Spleen (tissue), 11 donors: Measurements from ENCODE around the gene ZNF655. TPM values are rescaled to one million over a fixed set of nuclear protein-coding genes. Genes with fewer than 3 reads are reported as not detected.

Source experiments
- DNase-seq: peaks from one replicate; pipeline ENCODE4 v3.0.0-alpha.2; 2020
- H3K27ac ChIP-seq, 8 donors: fragments of 200-600 bp; sonication (generic) in 7 of 8; 1 replicate in 4 of 8; 2 replicates in 4 of 8; pipeline versions ENCODE4 v1.5.0 to v1.8.0; 2016 to 2021; ENCODE audit warnings: inconsistent platforms in 4 of 8, mild to moderate bottlenecking in 4 of 8, moderate library complexity in 1 of 8
- H3K27me3 ChIP-seq, 7 donors: fragments of 200-600 bp; sonication (generic) in 6 of 7; replicated peaks in 1 of 7; 1 replicate in 4 of 7; 2 replicates in 3 of 7; pipeline versions ENCODE4 v1.5.0 to v1.8.0; 2016 to 2021; ENCODE audit warnings: inconsistent platforms in 3 of 7, mild to moderate bottlenecking in 1 of 7
- H3K36me3 ChIP-seq, 6 donors: fragments of 200-600 bp; sonication (generic) in 5 of 6; 1 replicate in 4 of 6; 2 replicates in 2 of 6; pipeline versions ENCODE4 v1.5.0 to v1.8.0; 2016 to 2021; ENCODE audit warnings: inconsistent platforms in 2 of 6
- H3K4me1 ChIP-seq, 6 donors: fragments of 200-600 bp; sonication (generic) in 5 of 6; 1 replicate in 3 of 6; 2 replicates in 3 of 6; pipeline versions ENCODE4 v1.5.0 to v1.8.0; 2016 to 2021; ENCODE audit warnings: inconsistent platforms in 3 of 6
- H3K4me3 ChIP-seq, 8 donors: fragments of 200-600 bp; sonication (generic) in 7 of 8; 1 replicate in 4 of 8; 2 replicates in 4 of 8; pipeline versions ENCODE4 v1.5.0 to v1.8.0; 2016 to 2021; ENCODE audit warnings: inconsistent platforms in 4 of 8, mild to moderate bottlenecking in 4 of 8, moderate library complexity in 2 of 8
- H3K9me3 ChIP-seq, 8 donors: fragments of 200-600 bp; sonication (generic) in 7 of 8; 1 replicate in 4 of 8; 2 replicates in 4 of 8; pipeline versions ENCODE4 v1.5.0 to v1.8.0; 2016 to 2021; ENCODE audit warnings: inconsistent platforms in 4 of 8
- POLR2A ChIP-seq, 3 donors: fragments of 450-650 bp; IDR thresholded peaks; one replicate each; pipeline ENCODE4 v1.5.1; 2017; ENCODE audit warnings: antibody characterized with exemption in 3 of 3, mild to moderate bottlenecking in 1 of 3
- POLR2AphosphoS5 ChIP-seq, 3 donors: sonication (generic); formaldehyde crosslinking; IDR thresholded peaks; one replicate each; pipeline ENCODE4 v1.5.1; 2017; ENCODE audit warnings: antibody characterized with exemption in 3 of 3
- WGBS, 5 donors: extraction: QIAGEN DNeasy Blood & Tissue Kit in 3 of 5; methylation state at CpG; one replicate each; pipeline versions ENCODE4 v1.1.5 to v1.1.7; 2013 to 2018; 5-methylcytosine and 5-hydroxymethylcytosine counted together
- intact Hi-C: fragments of 100-400 bp; cut with DNase I; formaldehyde crosslinking; loops from one replicate; pipeline ENCODE4 v1.15.0; 2023; ENCODE audit warnings: low total_unique reads
- polyA plus RNA-seq, 3 donors: library from polyadenylated mRNA; stranded (reverse); fragments of 200-250 nt; gene quantifications; one replicate each; pipeline ENCODE4 v1.2.1, GENCODE V29; 2013
- total RNA-seq, 7 donors: library from RNA; depleted of rRNA in 3 of 7; stranded (reverse); fragments of >200 nt in 3 of 7; fragmentation: NEBNext Ultra II Directional in 4 of 7; extraction: Animal tissue kit (Norgen Biotek cat#: 25700) in 4 of 7; gene quantifications; one replicate each; pipeline versions ENCODE4 v1.1.0 to v1.2.1, GENCODE V29; 2016 to 2021
- TF ChIP-seq, protein P1 (sequence below), 11 experiments: fragments of 200-600 bp in 7 of 11; fragments of 450-650 bp in 4 of 11; sonication (generic) in 4 of 11; IDR thresholded peaks in 8 of 11; conservative IDR thresholded peaks in 3 of 11; 1 replicate in 7 of 11; 2 replicates in 4 of 11; pipeline versions ENCODE4 v1.4.0 to v1.8.0; 2016 to 2021; ENCODE audit warnings: antibody characterized with exemption in 11 of 11, inconsistent platforms in 4 of 11, mild to moderate bottlenecking in 1 of 11
- donor health status: healthy with polysubstance abuse.
- donor health status: DM: no; HTN: no; CAD: no; lungs with moderate emphysema.
- donor health status: DM: no; HTN: no; CAD: no.
- donor health status: Bipolar disorder and iron deficiency.
- donor health status: healthy.
- donor health status: DM: no; HTN: no; CAD: no.
- donor health status: DM: yes; HTN: yes; CAD: no.

ZNF655 gene
- total and polyA plus RNA-seq, 10 donors, result 34.5 to 176 (median 86.6) TPM

GRCh38 chr7:99625321-99625720 lies 66.9 kb downstream of the ZNF655 start:
- peaks cover 4 to 52% (median 16%) of the 10 kb centered on the region in 6 donors for H3K4me1 ChIP-seq
- H3K9me3 ChIP-seq, result no peaks in the 10 kb centered on the region
- no peaks in the 10 kb centered on the region for H3K27me3 ChIP-seq
- 75 to 97% (median 85%) methylated on average over 5 of the region's 5 CpGs for WGBS, 5 donors
- H3K36me3 ChIP-seq, result peaks cover 6 to 100% (median 100%) of the 10 kb centered on the region in 6 donors
- H3K27ac ChIP-seq, result peak overlapping the region in 2 of 8 donors; percentile 68 to 80
- no peak overlapping the region for H3K4me3 ChIP-seq
- DNase-seq, result no peak
- TF ChIP-seq, protein P1, sequence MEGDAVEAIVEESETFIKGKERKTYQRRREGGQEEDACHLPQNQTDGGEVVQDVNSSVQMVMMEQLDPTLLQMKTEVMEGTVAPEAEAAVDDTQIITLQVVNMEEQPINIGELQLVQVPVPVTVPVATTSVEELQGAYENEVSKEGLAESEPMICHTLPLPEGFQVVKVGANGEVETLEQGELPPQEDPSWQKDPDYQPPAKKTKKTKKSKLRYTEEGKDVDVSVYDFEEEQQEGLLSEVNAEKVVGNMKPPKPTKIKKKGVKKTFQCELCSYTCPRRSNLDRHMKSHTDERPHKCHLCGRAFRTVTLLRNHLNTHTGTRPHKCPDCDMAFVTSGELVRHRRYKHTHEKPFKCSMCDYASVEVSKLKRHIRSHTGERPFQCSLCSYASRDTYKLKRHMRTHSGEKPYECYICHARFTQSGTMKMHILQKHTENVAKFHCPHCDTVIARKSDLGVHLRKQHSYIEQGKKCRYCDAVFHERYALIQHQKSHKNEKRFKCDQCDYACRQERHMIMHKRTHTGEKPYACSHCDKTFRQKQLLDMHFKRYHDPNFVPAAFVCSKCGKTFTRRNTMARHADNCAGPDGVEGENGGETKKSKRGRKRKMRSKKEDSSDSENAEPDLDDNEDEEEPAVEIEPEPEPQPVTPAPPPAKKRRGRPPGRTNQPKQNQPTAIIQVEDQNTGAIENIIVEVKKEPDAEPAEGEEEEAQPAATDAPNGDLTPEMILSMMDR (IDR thresholded peaks at IDR 0.05 in 8 of 11, conservative IDR thresholded peaks at IDR 0.05 in 3 of 11), result no peak
- TF ChIP-seq POLR2AphosphoS5 (IDR thresholded peaks at IDR 0.05), result no peak
- TF ChIP-seq POLR2A (IDR thresholded peaks at IDR 0.05), result no peak
- intact Hi-C loops, result no loop called here

- H3K27me3 ChIP-seq, result no peaks in the 10 kb centered on the region
- no peak overlapping the region for H3K27ac ChIP-seq
- no peak overlapping the region for H3K4me3 ChIP-seq
- no peak for DNase-seq
- intact Hi-C loops, result no loop called here
- WGBS, 5 donors, result 91 to 97% (median 96%) methylated on average over 4 of the region's 4 CpGs
- TF ChIP-seq POLR2AphosphoS5 (IDR thresholded peaks at IDR 0.05) (no peak), POLR2A (IDR thresholded peaks at IDR 0.05) (no peak)
- TF ChIP-seq, protein P1 (IDR thresholded peaks at IDR 0.05 in 8 of 11, conservative IDR thresholded peaks at IDR 0.05 in 3 of 11), result no peak
- peaks cover 4 to 51% (median 16%) of the 10 kb centered on the region in 6 donors for H3K4me1 ChIP-seq
- no peaks in the 10 kb centered on the region for H3K9me3 ChIP-seq
- peaks cover 5 to 100% (median 100%) of the 10 kb centered on the region in 6 donors for H3K36me3 ChIP-seq
Observed at GRCh38 chr7:99625961-99626360, 67.5 kb downstream of the ZNF655 start.

Other genes starting within 250 kb of the ZNF655 start
- gene ARPC1A, start 232.7 kb upstream of the ZNF655 start, total RNA-seq, result 100 to 1,000 TPM in 2 of 7 donors, 10 to 100 TPM in 5; 64.5 to 105 (median 91.6) TPM
- gene ARPC1A, start 232.7 kb upstream of the ZNF655 start, polyA plus RNA-seq, result 100 to 1,000 TPM in 1 of 3 donors, 10 to 100 TPM in 2; 65.5 to 124 (median 71.7) TPM
- 100 to 1,000 TPM; 302 to 758 (median 363) TPM for gene ARPC1B, start 183.9 kb upstream of the ZNF655 start, total RNA-seq
- 100 to 1,000 TPM; 348 to 537 (median 472) TPM for gene ARPC1B, start 183.9 kb upstream of the ZNF655 start, polyA plus RNA-seq
- gene PDAP1, start 150.0 kb upstream of the ZNF655 start, total RNA-seq, result 10 to 100 TPM; 28.1 to 57.2 (median 52.8) TPM
- gene PDAP1, start 150.0 kb upstream of the ZNF655 start, polyA plus RNA-seq, result 100 to 1,000 TPM in 2 of 3 donors, 10 to 100 TPM in 1; 83.4 to 117 (median 108) TPM
- 10 to 100 TPM; 48.4 to 72.7 (median 65.7) TPM for gene BUD31, start 149.7 kb upstream of the ZNF655 start, total RNA-seq
- gene BUD31, start 149.7 kb upstream of the ZNF655 start, polyA plus RNA-seq, result 100 to 1,000 TPM in 2 of 3 donors, 10 to 100 TPM in 1; 98.7 to 124 (median 112) TPM
- gene PTCD1, start 119.8 kb upstream of the ZNF655 start, total RNA-seq, result 10 to 100 TPM in 1 of 7 donors, 1 to 10 TPM in 6; 4.0 to 17.5 (median 7.5) TPM
- 1 to 10 TPM; 2.1 to 4.4 (median 3.2) TPM for gene PTCD1, start 119.8 kb upstream of the ZNF655 start, polyA plus RNA-seq
- 10 to 100 TPM; 29.9 to 40.3 (median 35.1) TPM for gene CPSF4, start 119.7 kb upstream of the ZNF655 start, total RNA-seq
- gene CPSF4, start 119.7 kb upstream of the ZNF655 start, polyA plus RNA-seq, result 10 to 100 TPM; 28.7 to 49.6 (median 46.7) TPM
- 100 to 1,000 TPM; 129 to 348 (median 166) TPM for gene ATP5MF, start 92.5 kb upstream of the ZNF655 start, total RNA-seq
- gene ATP5MF, start 92.5 kb upstream of the ZNF655 start, polyA plus RNA-seq, result 100 to 1,000 TPM; 689 to 920 (median 827) TPM
- 10 to 100 TPM in 6 of 7 donors, 1 to 10 TPM in 1; 8.9 to 21.1 (median 13.6) TPM for gene ZNF789, start 85.8 kb upstream of the ZNF655 start, total RNA-seq
- 10 to 100 TPM; 10.7 to 22.5 (median 13.6) TPM for gene ZNF789, start 85.8 kb upstream of the ZNF655 start, polyA plus RNA-seq
- gene ZNF394, start 58.4 kb upstream of the ZNF655 start, total RNA-seq, result 10 to 100 TPM; 46.3 to 96.2 (median 52.0) TPM
- gene ZNF394, start 58.4 kb upstream of the ZNF655 start, polyA plus RNA-seq, result 10 to 100 TPM; 25.8 to 37.5 (median 32.3) TPM
- gene ZKSCAN5, start 54.0 kb upstream of the ZNF655 start, total RNA-seq, result 10 to 100 TPM in 3 of 7 donors, 1 to 10 TPM in 4; 7.5 to 12.2 (median 9.2) TPM
- 1 to 10 TPM; 2.9 to 3.6 (median 3.0) TPM for gene ZKSCAN5, start 54.0 kb upstream of the ZNF655 start, polyA plus RNA-seq
- gene FAM200A, start 6.5 kb upstream of the ZNF655 start, total RNA-seq, result 1 to 10 TPM; 5.3 to 9.2 (median 6.1) TPM
- gene FAM200A, start 6.5 kb upstream of the ZNF655 start, polyA plus RNA-seq, result 1 to 10 TPM; 4.9 to 5.5 (median 5.0) TPM
- 1 to 10 TPM in 2 of 7 donors, under 1 TPM in 3, not detected in 2; 0.43 to 1.4 (median 0.77) TPM for gene TMEM225B, start 39.6 kb downstream of the ZNF655 start, total RNA-seq
- 1 to 10 TPM in 2 of 3 donors, under 1 TPM in 1; 0.91 to 1.6 (median 1.3) TPM for gene TMEM225B, start 39.6 kb downstream of the ZNF655 start, polyA plus RNA-seq
- 10 to 100 TPM; 18.7 to 30.8 (median 26.4) TPM for gene ZSCAN25, start 58.3 kb downstream of the ZNF655 start, total RNA-seq
- gene ZSCAN25, start 58.3 kb downstream of the ZNF655 start, polyA plus RNA-seq, result 1 to 10 TPM; 3.8 to 7.2 (median 4.2) TPM
- gene CYP3A5, start 121.4 kb downstream of the ZNF655 start, total RNA-seq, result not detected
- gene CYP3A5, start 121.4 kb downstream of the ZNF655 start, polyA plus RNA-seq, result under 1 TPM in 2 of 3 donors, not detected in 1; 0.09 to 0.10 TPM
- gene CYP3A7, start 176.6 kb downstream of the ZNF655 start, total RNA-seq, result not detected
- gene CYP3A7, start 176.6 kb downstream of the ZNF655 start, polyA plus RNA-seq, result not detected
- not detected for gene CYP3A4, start 225.5 kb downstream of the ZNF655 start, total RNA-seq
- gene CYP3A4, start 225.5 kb downstream of the ZNF655 start, polyA plus RNA-seq, result not detected